ENCODE data around the gene PAQR9.
"Not testable (repeated sequence)": the region's sequence is repeated elsewhere in the genome, so short reads cannot be mapped to it uniquely, and the experiment has no call there.

Gene PAQR9

GRCh38 chr3:142963516-142964448 lies at the start of gene PAQR9:
Gene PAQR9, minus strand, starts transcription at chr3:142963674. Its CDS starts 338 bp downstream, at chr3:142963336.
- DNase-seq (ENCODE audit: low read depth in 2 of 2): no peak

GRCh38 chr3:143011705-143012104 lies 48.2 kb upstream of the PAQR9 start:
- DNase-seq (ENCODE audit: low read depth in 2 of 2): no peak

GRCh38 chr3:143010024-143010423 lies 46.5 kb upstream of the PAQR9 start:
- DNase-seq (ENCODE audit: low read depth in 2 of 2): no peak

GRCh38 chr3:143004823-143005222 lies 41.3 kb upstream of the PAQR9 start:
- no peak for DNase-seq (ENCODE audit: low read depth in 2 of 2)

- DNase-seq (ENCODE audit: low read depth in 2 of 2): no peak
Measured at GRCh38 chr3:143002727-143003126, 39.3 kb upstream of the PAQR9 start.

GRCh38 chr3:143002083-143002712 lies 38.7 kb upstream of the PAQR9 start:
- DNase-seq (ENCODE audit: low read depth in 2 of 2): peak in 1 of 2 donors; percentile 5

GRCh38 chr3:143001369-143002082 lies 38.1 kb upstream of the PAQR9 start, which contains the start of gene U2SURP:
Gene U2SURP, plus strand, starts transcription at chr3:143001570. Its CDS starts 59 bp downstream, at chr3:143001629.
- peak; percentile 70 for DNase-seq (ENCODE audit: low read depth in 2 of 2)

GRCh38 chr3:143001034-143001368 lies 37.5 kb upstream of the PAQR9 start:
- DNase-seq (ENCODE audit: low read depth in 2 of 2): no peak

GRCh38 chr3:143000528-143000927 lies 37.1 kb upstream of the PAQR9 start:
- DNase-seq (ENCODE audit: low read depth in 2 of 2): no peak

GRCh38 chr3:142999881-143000280 lies 36.4 kb upstream of the PAQR9 start:
- no peak for DNase-seq (ENCODE audit: low read depth in 2 of 2)

- no peak for DNase-seq (ENCODE audit: low read depth in 2 of 2)
Measured at GRCh38 chr3:142998439-142998838, 35.0 kb upstream of the PAQR9 start.

- no peak for DNase-seq (ENCODE audit: low read depth in 2 of 2)
Measured at GRCh38 chr3:142997330-142997729, 33.9 kb upstream of the PAQR9 start.

- peak; percentile 21 to 38 for DNase-seq (ENCODE audit: low read depth in 2 of 2)
Measured at GRCh38 chr3:142993958-142994442, 30.5 kb upstream of the PAQR9 start.

- DNase-seq (ENCODE audit: low read depth in 2 of 2): no peak
Measured at GRCh38 chr3:142992323-142992722, 28.8 kb upstream of the PAQR9 start.

- no peak for DNase-seq (ENCODE audit: low read depth in 2 of 2)
Measured at GRCh38 chr3:142990721-142991120, 27.2 kb upstream of the PAQR9 start.

GRCh38 chr3:142988826-142989225 lies 25.4 kb upstream of the PAQR9 start:
- not testable (repeated sequence) for DNase-seq (ENCODE audit: low read depth in 2 of 2)

GRCh38 chr3:142988221-142988620 lies 24.7 kb upstream of the PAQR9 start:
- DNase-seq (ENCODE audit: low read depth in 2 of 2): not testable (repeated sequence)

- no peak for DNase-seq (ENCODE audit: low read depth in 2 of 2)
Measured at GRCh38 chr3:142987707-142988106, 24.2 kb upstream of the PAQR9 start.

GRCh38 chr3:142987080-142987700 lies 23.7 kb upstream of the PAQR9 start:
- DNase-seq (ENCODE audit: low read depth in 2 of 2): no peak

GRCh38 chr3:142984255-142984654 lies 20.8 kb upstream of the PAQR9 start:
- no peak for DNase-seq (ENCODE audit: low read depth in 2 of 2)

- no peak for DNase-seq (ENCODE audit: low read depth in 2 of 2)
Measured at GRCh38 chr3:142983318-142983717, 19.8 kb upstream of the PAQR9 start.

Data from stimulated activated CD4-positive, alpha-beta T cell treated with anti-CD3 and anti-CD28 coated beads, Interleukin-1b, Interleukin-23, amount 100 ng/mL, for 1 hour (primary cell).